Activated T-helper 1 cell treated with Interleukin-2 at 50 U/mL for 16 hours (primary cell): Measurements from ENCODE around the gene WTIP.

ENCODE experiments used
- DNase-seq: peaks from one replicate; pipeline ENCODE4 v3.0.0-alpha.2; 2020; ENCODE audit warnings: low read depth

WTIP gene

GRCh38 chr19:34479396-34479795 is 2.2 kb upstream of the WTIP start:
- DNase-seq = no peak

- no peak for DNase-seq
Observed at GRCh38 chr19:34480491-34480890, 1.1 kb upstream of the WTIP start.

DNA sequence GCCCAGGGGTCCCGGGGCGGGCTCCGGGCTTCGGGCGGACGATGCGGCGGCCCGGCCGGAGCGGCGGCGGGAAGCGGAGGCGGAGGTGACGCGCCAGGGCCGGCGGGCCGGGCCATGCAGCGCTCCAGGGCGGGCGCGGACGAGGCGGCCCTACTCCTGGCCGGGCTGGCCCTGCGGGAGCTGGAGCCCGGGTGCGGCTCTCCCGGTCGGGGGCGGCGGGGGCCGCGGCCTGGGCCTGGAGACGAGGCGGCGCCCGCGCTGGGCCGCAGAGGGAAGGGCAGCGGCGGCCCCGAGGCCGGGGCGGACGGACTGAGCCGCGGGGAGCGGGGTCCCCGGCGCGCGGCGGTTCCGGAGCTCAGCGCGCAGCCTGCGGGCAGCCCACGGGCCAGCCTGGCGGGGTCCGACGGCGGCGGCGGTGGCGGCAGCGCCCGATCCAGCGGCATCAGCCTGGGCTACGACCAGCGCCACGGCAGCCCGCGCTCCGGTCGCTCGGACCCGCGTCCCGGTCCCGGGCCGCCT is 362 bp downstream of the WTIP start:
- DNase-seq = no peak

GRCh38 chr19:34482380-34483250 is 1.1 kb downstream of the WTIP start:
- DNase-seq = no peak

DNA sequence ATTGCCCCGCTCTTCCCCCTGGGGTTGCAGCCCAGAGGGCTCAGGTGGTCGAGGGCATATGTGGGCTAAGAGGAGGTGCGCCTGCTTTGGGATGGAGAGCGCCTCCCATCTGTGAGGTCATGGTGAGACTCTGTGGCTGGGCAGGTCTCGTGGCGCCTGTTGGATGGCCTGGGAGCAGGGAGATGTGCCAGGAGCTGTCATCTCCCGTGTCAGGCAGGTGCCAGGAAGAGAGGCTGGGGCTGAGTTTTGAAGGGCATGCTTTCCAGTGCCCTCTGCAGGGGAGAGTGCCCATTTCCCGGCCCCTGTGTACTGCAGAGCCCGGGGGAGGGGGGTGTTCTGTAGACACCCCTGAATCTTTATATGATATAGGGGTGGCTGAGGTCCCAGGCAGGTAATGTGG is 2.8 kb downstream of the WTIP start:
- no peak for DNase-seq

GRCh38 chr19:34485831-34486230 is 4.3 kb downstream of the WTIP start:
- no peak for DNase-seq

- no peak for DNase-seq
Observed at GRCh38 chr19:34487651-34488051, 6.1 kb downstream of the WTIP start.

GRCh38 chr19:34489175-34489574 is 7.6 kb downstream of the WTIP start:
- DNase-seq = no peak

DNA sequence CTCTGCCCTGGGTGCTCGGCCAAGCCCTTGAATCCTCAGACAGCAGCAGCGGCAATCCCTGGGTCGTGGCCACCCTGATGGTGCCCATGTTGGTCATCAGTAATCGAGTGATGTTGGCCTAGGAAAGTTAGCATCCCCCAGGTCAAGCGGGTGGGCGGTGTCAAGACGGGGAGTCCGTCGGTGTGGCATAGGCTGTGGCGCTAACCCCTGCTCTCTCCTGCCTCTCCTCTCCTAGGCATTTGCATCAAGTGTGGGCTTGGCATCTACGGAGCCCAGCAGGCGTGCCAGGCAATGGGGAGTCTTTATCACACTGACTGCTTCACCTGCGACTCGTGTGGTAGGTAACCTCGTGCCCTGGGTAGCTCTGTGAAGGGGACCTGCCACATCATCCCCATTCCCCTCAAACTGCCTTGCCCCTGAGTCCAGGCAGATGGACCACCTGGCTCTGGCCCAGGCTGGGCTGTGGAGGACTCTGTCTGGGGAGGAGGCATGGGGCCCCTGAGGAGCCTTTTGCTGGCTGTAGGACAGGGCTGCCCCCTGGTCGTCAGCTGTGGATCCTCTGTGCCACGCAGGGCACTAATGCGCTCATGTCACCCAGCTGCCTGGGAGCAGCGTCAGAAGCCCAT is 8.7 kb downstream of the WTIP start:
- no peak for DNase-seq

DNA sequence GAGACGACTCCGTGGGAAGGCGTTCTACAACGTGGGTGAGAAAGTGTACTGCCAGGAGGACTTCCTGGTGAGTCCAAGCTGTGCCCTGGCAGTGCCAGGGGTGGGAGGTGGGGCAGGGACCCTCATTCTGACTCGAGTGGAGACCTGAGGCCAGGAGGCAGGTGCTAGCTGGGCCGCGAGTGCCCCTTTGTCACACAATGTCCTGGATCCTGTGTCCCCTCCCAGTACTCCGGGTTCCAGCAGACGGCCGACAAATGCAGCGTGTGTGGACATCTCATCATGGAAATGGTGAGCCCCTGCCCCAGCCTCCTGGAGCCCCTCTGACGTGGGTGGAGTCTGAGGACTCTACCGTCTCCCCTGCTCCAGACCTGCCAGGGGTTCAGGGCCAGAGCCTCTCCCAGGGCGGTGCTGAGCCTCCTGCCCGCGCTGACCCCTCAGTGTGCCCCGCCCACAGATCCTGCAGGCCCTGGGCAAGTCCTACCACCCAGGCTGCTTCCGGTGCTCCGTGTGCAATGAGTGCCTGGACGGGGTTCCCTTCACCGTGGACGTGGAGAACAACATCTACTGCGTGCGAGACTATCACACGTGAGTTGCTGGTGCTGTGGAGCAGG is 11.6 kb downstream of the WTIP start:
- no peak for DNase-seq

GRCh38 chr19:34493649-34494044 is 12.1 kb downstream of the WTIP start:
- no peak for DNase-seq

GRCh38 chr19:34494601-34495000 is 13.0 kb downstream of the WTIP start:
- no peak for DNase-seq

GRCh38 chr19:34495416-34495815 is 13.9 kb downstream of the WTIP start:
- DNase-seq = no peak

- DNase-seq = no peak
Observed at GRCh38 chr19:34497112-34497805, 15.7 kb downstream of the WTIP start.

DNA sequence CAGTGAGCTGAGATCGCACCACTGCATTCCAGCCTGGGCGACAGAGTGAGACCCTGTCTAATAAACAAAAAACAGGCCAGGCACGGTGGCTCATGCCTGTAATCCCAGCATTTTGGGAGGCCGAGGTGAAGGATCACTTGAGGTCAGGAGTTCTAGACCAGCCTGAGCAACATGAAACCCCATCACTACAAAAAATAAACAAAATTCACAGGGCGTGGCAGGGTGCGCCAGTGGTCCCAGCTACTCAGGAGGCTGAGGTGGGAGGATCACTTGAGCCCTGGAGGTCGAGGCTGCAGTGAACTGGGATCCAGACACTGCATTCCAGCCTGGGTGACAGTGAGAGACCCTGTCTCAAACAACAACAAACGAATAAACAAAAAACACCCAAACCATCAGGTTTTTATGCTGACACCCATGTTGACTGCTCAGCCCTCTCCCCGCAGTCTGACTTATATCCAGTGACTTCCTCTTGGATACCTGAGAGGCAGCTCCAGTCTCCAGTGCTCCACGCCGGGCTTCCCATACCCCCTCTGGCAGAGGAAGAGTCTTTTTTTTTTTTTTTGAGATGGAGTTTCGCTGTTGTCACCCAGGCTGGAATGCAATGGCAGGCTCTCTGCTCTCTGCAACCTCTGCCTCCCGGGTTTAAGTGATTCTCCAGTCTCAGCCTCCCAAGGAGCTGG is 17.7 kb downstream of the WTIP start:
- no peak for DNase-seq

DNA sequence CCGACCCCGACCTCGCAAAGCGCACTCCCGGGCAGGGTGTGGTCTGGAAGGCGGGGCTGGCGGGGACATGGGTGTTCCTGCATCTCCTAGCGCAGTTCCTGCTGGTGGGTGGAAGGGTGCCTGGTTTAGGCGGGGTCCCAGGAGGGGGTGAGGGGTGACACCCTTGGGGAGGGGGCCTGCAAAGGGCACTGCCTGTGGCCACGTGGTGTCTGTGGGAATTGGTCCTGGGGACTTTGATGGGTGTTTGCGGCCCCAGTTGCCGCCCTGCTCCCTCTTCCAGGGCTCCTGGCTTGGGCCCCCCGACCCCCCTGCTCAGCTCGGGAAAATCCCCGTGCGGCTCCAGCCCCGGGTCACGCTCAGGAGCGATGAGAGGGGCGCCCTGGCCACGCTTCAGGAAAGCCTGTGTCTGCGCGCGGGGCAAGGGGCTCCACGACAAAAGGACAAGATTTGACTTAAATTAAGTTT is 19.1 kb downstream of the WTIP start:
- DNase-seq = no peak

DNA sequence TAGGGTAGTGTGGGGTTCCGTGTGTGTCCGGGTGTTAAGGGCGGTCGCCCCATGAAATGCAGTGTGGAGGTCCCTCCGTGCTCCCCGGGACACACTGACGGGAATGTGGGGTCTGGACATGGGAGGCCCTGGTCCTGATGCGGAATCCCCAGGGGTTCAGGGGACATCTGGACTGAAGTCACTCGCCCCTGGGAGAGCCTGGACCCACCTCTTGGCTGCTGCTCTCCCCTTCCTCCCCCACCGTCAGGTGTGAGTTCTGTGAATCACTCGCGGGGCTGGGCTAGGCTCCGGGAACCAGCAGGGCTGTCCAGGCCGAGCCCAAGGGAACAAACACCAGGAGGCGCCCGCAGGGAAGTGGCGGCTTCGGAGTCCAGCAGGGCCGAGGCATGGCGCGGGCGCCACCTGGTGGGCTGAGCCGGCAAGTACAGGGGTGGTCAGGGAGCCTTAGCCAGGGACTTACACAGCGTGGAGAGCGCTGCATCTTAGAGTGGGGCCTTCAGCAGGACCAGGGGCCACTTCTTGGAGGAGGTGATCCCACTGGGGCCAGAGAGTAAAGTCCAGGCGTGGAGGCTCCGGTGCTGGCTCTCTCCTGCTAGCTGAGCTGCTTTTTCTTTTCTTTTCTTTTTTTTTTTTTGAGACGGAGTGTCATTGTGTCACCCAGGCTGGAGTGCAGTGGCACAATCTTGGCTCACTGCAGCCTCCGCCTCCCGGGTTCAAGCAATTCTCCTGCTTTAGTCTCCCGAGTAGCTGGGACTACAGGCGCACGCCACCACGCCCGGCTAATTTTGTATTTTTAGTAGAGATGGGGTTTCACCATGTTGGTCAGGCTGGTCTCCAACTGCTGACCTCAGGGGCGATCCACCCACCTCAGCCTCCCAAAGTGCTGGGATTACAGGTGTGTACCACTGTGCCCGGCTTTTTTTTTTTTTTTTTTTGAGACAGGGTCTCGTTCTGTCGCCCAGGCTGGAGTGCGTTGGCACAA is 20.1 kb downstream of the WTIP start:
- DNase-seq = peak; percentile 72

DNA sequence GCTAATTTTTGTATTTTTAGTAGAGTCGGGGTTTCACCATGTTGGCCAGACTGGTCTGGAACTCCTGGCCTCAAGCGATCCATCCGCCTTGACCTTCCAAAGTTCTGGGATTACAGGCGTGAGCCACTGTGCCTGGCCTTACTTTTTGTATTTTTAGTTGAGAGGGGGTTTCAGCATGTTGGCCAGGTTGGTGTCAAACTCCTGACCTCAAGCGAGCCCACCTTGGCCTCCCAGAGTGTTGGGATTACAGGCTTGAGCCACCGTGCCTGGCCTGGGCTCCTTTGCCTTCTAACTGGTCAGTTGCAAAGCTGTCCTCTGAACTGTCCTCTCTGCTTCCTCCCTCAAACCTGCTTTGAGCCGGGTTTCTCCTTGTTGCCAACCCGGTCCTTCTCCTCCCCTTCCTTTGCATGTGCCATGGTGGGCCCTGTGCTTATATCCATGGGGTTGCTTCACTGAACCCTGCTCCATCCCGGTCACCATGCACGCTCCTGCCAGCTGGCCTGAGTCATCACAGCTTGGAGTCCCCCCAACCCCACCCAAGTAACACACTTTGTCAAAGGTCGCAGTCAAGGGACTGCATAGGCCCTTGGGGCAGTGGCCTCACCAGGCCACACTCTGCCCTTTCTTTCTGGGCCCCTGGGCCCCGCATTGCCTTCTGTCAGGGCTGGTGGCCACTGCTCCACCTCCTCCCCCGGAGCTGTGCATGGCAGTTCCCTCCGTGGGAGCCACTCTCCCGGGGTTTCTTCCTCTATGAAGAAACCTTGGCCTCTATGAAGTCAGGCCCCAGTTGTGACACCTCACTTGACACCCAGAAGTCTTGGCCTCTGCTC is 21.2 kb downstream of the WTIP start:
- DNase-seq = no peak

DNA sequence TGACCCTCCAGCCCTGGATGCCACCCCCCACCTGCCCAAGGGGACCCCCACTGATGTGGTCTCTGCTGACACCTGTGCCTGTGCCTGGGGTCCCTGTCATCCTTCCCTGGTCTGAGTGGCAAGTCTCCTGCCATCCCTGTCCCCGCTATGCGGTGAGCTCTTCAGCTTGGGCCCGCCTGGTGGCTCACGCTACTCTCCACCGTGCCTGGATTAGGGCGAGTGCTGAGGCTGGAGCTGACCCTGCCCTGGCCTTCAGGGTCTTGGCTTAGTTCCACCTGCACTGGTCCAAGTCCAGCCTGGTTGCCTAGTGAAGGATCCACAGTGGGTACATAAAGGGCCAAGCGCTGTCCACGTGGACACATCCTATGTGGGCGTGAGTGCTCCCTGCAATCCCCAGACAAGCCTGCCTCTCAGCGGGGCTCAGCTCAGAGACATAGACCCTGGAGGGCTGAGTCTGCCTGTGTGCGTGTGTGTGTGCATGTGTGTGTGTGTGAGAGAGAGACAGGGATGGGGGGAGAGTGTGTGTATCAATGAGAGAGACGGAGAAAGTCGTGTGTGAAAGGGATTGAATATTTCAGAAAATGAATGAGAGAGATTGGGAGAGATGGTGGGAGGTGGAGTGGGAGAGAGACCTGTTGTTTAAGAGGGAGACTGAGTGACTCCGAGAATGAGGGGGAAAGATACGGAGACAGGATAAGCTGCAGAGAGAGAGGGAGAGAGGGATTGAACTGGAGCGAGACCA is 22.1 kb downstream of the WTIP start:
- no peak for DNase-seq
